HepG2 (cell line): ENCODE results near the gene ABHD13.

Experiments used
- ESRRA ChIP-seq: sonication (generic); formaldehyde crosslinking; IDR thresholded peaks from 2 replicates; pipeline ENCODE4 v1.5.1; 2020; ENCODE audit warnings: mild to moderate bottlenecking, low read depth, missing genetic modification reagents
- JUNB ChIP-seq: sonication (generic); formaldehyde crosslinking; IDR thresholded peaks from 2 replicates; pipeline ENCODE4 v1.8.0; 2022; ENCODE audit warnings: missing genetic modification reagents, mild to moderate bottlenecking, borderline replicate concordance
- KMT2B ChIP-seq: IDR thresholded peaks from 2 replicates; pipeline ENCODE4 v1.6.1; 2016; ENCODE audit warnings: missing genetic modification reagents, missing compliant biosample characterization
- MYNN ChIP-seq: sonication (generic); formaldehyde crosslinking; IDR thresholded peaks from 2 replicates; pipeline ENCODE4 v1.4.0; 2020; ENCODE audit warnings: mild to moderate bottlenecking, low read depth, missing genetic modification reagents
- POLR2AphosphoS5 ChIP-seq: IDR thresholded peaks from 2 replicates; pipeline ENCODE4 v1.6.1; 2012; ENCODE audit warnings: low read depth, low read length
- TCF7 ChIP-seq: sonication (generic); IDR thresholded peaks from 2 replicates; pipeline ENCODE4 v1.6.1; 2016; ENCODE audit warnings: antibody characterized with exemption, low read depth
- TRIM24 ChIP-seq: sonication (generic); formaldehyde crosslinking; IDR thresholded peaks from 2 replicates; pipeline ENCODE4 v1.8.0; 2022; ENCODE audit warnings: mild to moderate bottlenecking, missing genetic modification reagents
- TF ChIP-seq, protein P1 (sequence below): sonication (generic); formaldehyde crosslinking; IDR thresholded peaks from 2 replicates; pipeline ENCODE4 v1.4.0; 2020; ENCODE audit warnings: missing genetic modification reagents, borderline replicate concordance
- TF ChIP-seq, protein P2 (sequence below): sonication (generic); formaldehyde crosslinking; IDR thresholded peaks from 2 replicates; pipeline ENCODE4 v1.5.0; 2020; ENCODE audit warnings: mild to moderate bottlenecking, missing genetic modification reagents, moderate library complexity

DNA sequence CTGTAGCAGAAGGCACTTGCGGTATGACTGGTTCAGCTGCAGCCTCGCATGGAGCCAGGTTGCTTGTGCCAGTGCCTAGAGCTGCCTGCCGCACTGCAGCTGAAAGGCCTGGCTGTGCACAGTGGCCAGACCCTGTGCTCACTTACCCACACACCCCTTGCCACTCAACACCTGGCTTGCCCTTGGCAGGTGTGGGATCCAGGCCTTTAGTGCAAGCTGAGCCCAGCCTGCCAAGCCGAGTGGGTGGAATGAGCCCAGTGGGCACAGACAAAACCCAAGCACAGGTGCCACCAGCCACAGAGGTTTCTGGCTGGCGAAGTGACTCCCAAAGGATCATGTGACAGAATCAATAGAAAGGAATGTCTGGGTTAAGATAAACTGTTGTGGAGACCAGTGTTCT lies 22.3 kb upstream of the ABHD13 start:
- TF ChIP-seq TRIM24 (CRISPR knock-in tag): no peak
- TF ChIP-seq, protein P1, sequence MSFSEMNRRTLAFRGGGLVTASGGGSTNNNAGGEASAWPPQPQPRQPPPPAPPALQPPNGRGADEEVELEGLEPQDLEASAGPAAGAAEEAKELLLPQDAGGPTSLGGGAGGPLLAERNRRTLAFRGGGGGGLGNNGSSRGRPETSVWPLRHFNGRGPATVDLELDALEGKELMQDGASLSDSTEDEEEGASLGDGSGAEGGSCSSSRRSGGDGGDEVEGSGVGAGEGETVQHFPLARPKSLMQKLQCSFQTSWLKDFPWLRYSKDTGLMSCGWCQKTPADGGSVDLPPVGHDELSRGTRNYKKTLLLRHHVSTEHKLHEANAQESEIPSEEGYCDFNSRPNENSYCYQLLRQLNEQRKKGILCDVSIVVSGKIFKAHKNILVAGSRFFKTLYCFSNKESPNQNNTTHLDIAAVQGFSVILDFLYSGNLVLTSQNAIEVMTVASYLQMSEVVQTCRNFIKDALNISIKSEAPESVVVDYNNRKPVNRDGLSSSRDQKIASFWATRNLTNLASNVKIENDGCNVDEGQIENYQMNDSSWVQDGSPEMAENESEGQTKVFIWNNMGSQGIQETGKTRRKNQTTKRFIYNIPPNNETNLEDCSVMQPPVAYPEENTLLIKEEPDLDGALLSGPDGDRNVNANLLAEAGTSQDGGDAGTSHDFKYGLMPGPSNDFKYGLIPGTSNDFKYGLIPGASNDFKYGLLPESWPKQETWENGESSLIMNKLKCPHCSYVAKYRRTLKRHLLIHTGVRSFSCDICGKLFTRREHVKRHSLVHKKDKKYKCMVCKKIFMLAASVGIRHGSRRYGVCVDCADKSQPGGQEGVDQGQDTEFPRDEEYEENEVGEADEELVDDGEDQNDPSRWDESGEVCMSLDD: no peak
- TF ChIP-seq TCF7: no peak
- no peak for TF ChIP-seq JUNB (CRISPR knock-in tag)
- no peak for TF ChIP-seq ESRRA (CRISPR knock-in tag)
- no peak for TF ChIP-seq KMT2B (CRISPR knock-in tag)
- TF ChIP-seq, protein P2, sequence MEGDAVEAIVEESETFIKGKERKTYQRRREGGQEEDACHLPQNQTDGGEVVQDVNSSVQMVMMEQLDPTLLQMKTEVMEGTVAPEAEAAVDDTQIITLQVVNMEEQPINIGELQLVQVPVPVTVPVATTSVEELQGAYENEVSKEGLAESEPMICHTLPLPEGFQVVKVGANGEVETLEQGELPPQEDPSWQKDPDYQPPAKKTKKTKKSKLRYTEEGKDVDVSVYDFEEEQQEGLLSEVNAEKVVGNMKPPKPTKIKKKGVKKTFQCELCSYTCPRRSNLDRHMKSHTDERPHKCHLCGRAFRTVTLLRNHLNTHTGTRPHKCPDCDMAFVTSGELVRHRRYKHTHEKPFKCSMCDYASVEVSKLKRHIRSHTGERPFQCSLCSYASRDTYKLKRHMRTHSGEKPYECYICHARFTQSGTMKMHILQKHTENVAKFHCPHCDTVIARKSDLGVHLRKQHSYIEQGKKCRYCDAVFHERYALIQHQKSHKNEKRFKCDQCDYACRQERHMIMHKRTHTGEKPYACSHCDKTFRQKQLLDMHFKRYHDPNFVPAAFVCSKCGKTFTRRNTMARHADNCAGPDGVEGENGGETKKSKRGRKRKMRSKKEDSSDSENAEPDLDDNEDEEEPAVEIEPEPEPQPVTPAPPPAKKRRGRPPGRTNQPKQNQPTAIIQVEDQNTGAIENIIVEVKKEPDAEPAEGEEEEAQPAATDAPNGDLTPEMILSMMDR (CRISPR knock-in tag): no peak
- no peak for TF ChIP-seq MYNN
- no peak for TF ChIP-seq POLR2AphosphoS5
